Tibial nerve (tissue), 3 donors: ENCODE results near the gene WSCD2.

Experiments
- POLR2A ChIP-seq, 2 donors: fragments of 450-650 bp; IDR thresholded peaks; one replicate each; pipeline ENCODE4 v1.6.1; 2017; ENCODE audit warnings: antibody characterized with exemption in 2 of 2, mild to moderate bottlenecking in 2 of 2, moderate library complexity in 2 of 2
- TF ChIP-seq, protein P1 (sequence below), 5 experiments: fragments of 200-600 bp in 3 of 5; fragments of 450-650 bp in 2 of 5; sonication (generic) in 3 of 5; IDR thresholded peaks; one replicate each; pipeline ENCODE4 v1.5.1; 2016 to 2019; ENCODE audit warnings: antibody characterized with exemption in 5 of 5, mild to moderate bottlenecking in 3 of 5, moderate library complexity in 2 of 5

DNA sequence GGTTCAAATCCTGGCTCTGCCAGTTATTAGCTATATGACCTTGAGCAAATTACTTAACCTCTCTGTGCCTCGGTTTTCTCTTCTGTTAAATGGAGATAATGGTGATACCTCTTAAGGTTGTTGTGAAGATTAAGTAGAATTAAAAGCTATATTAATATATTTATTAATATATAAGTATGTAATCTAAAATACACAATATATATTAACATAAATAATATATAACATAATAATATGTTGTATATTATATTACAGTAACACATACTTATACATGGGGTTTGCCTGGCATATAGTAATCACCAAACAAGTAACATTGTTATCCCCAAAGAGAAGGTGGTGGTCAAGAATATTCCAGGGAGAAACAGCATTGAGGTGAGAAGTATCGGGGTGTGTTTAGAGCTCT is 118.0 kb downstream of the WSCD2 start:
- TF ChIP-seq POLR2A (IDR thresholded peaks at IDR 0.05): no peak
- TF ChIP-seq, protein P1, sequence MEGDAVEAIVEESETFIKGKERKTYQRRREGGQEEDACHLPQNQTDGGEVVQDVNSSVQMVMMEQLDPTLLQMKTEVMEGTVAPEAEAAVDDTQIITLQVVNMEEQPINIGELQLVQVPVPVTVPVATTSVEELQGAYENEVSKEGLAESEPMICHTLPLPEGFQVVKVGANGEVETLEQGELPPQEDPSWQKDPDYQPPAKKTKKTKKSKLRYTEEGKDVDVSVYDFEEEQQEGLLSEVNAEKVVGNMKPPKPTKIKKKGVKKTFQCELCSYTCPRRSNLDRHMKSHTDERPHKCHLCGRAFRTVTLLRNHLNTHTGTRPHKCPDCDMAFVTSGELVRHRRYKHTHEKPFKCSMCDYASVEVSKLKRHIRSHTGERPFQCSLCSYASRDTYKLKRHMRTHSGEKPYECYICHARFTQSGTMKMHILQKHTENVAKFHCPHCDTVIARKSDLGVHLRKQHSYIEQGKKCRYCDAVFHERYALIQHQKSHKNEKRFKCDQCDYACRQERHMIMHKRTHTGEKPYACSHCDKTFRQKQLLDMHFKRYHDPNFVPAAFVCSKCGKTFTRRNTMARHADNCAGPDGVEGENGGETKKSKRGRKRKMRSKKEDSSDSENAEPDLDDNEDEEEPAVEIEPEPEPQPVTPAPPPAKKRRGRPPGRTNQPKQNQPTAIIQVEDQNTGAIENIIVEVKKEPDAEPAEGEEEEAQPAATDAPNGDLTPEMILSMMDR (IDR thresholded peaks at IDR 0.05): no peak
